CD4-positive, alpha-beta T cell (primary cell): Measurements from ENCODE around the gene RSPH9. TPM values are rescaled to one million over a fixed set of nuclear protein-coding genes. Genes with fewer than 3 reads are reported as not detected.

Experiments
- ATAC-seq: fragments of 200-7000 bp; cut with Tn5 transposase; one replicate; pipeline ENCODE4 v1.10.0; 2022; ENCODE audit warnings: mild to moderate bottlenecking; ENCODE audit not compliant: poor library complexity
- CTCF ChIA-PET: fragments of 350-600 bp; sonication (Branson Sonifier 250); formaldehyde crosslinking; loops from one replicate; lab custom pipeline; 2021; ENCODE audit warnings: antibody characterized with exemption, inconsistent platforms; lab: Charles Lee
- POLR2A ChIA-PET: fragments of 350-600 bp; sonication (Branson Sonifier 250); formaldehyde crosslinking; loops from one replicate; lab custom pipeline; 2021; ENCODE audit warnings: antibody characterized with exemption, inconsistent platforms; lab: Charles Lee
- DNase-seq, 14 experiments: peaks; one replicate each; pipeline ENCODE4 v3.0.0-alpha.2; 2013 to 2020; ENCODE audit warnings: mixed read lengths in 2 of 14
- H3K27ac ChIP-seq, 2 donors: one replicate each; pipeline versions ENCODE4 v1.5.1 to v1.7.0; 2013; ENCODE audit warnings: low read length in 2 of 2, low read depth in 1 of 2, mild to moderate bottlenecking in 1 of 2
- H3K27me3 ChIP-seq, 2 experiments: 1 replicate in 1 of 2; 2 replicates in 1 of 2; pipeline versions ENCODE4 v1.6.1 to v1.7.0; 2013; ENCODE audit warnings: low read length in 2 of 2, control low read depth in 1 of 2, mild to moderate bottlenecking in 1 of 2, moderate library complexity in 1 of 2; ENCODE audit not compliant: insufficient read depth in 2 of 2, control insufficient read depth in 1 of 2
- H3K36me3 ChIP-seq: one replicate; pipeline ENCODE4 v1.6.1; 2013; ENCODE audit warnings: low read length, control low read depth; ENCODE audit not compliant: insufficient read depth
- H3K4me1 ChIP-seq: one replicate; pipeline ENCODE4 v1.6.1; 2013; ENCODE audit warnings: low read length, control low read depth; ENCODE audit not compliant: insufficient read depth
- H3K4me3 ChIP-seq: one replicate; pipeline ENCODE4 v1.5.1; 2013; ENCODE audit warnings: mild to moderate bottlenecking, low read length, moderate library complexity
- H3K9me3 ChIP-seq, 2 experiments: 1 replicate in 1 of 2; 2 replicates in 1 of 2; pipeline versions ENCODE4 v1.6.1 to v1.7.0; 2013; ENCODE audit warnings: low read length in 2 of 2, mild to moderate bottlenecking in 2 of 2, control low read depth in 1 of 2, moderate library complexity in 1 of 2; ENCODE audit not compliant: control insufficient read depth in 1 of 2, insufficient read depth in 1 of 2
- H3K27ac Mint-ChIP-seq: one replicate; pipeline ENCODE4 v1.8.0; 2020; ENCODE audit warnings: mixed read lengths
- H3K27me3 Mint-ChIP-seq: one replicate; pipeline ENCODE4 v1.8.0; 2021; ENCODE audit warnings: mixed read lengths
- H3K36me3 Mint-ChIP-seq: one replicate; pipeline ENCODE4 v1.8.0; 2021; ENCODE audit warnings: low read depth, mixed read lengths
- H3K4me1 Mint-ChIP-seq: one replicate; pipeline ENCODE4 v1.8.0; 2021; ENCODE audit warnings: low read depth, mixed read lengths
- H3K4me3 Mint-ChIP-seq: one replicate; pipeline ENCODE4 v1.8.0; 2020; ENCODE audit warnings: mild to moderate bottlenecking, mixed read lengths
- H3K9me3 Mint-ChIP-seq: one replicate; pipeline ENCODE4 v1.8.0; 2020; ENCODE audit warnings: mixed read lengths
- CTCF ChIP-seq: fragments of 200-600 bp; IDR thresholded peaks from one replicate; pipeline ENCODE4 v1.8.0; 2022; ENCODE audit warnings: antibody characterized with exemption, mild to moderate bottlenecking
- intact Hi-C, 2 experiments: fragments of 100-400 bp; cut with DNase I in 1 of 2; cut with micrococcal nuclease in 1 of 2; formaldehyde crosslinking; loops; one replicate each; pipeline versions ENCODE4 v1.15.1 to v1.9.0; 2023 to 2025; cut with DNase I, micrococcal nuclease
- total RNA-seq, 174 experiments: library from RNA in 2 of 174; stranded (reverse) in 2 of 174; gene quantifications; one replicate each; pipeline ENCODE4 v1.2.3 and lab custom pipeline; 2021 to 2026

RSPH9 gene
- total RNA-seq, 2 experiments from 2014 or later, result not detected

GRCh38 chr6:43695215-43695966 is 50.6 kb downstream of the RSPH9 start:
- no peak for DNase-seq
- ChIA-PET POLR2A (no interaction called here), CTCF (no interaction called here)
- no peak overlapping the region for H3K27ac Mint-ChIP-seq
- H3K27ac ChIP-seq, result no peak overlapping the region
- H3K36me3 ChIP-seq, result no peaks in the 10 kb centered on the region
- H3K27me3 ChIP-seq, result peaks cover 0 to 2% of the 10 kb centered on the region in 2 experiments
- no peak overlapping the region for H3K4me3 Mint-ChIP-seq
- H3K36me3 Mint-ChIP-seq, result no peaks in the 10 kb centered on the region
- peaks cover 20% of the 10 kb centered on the region for H3K27me3 Mint-ChIP-seq
- no peak overlapping the region for H3K4me3 ChIP-seq
- no peaks in the 10 kb centered on the region for H3K4me1 ChIP-seq
- intact Hi-C loops, result no loop called here
- TF ChIP-seq CTCF, result no peak
- no peaks in the 10 kb centered on the region for H3K9me3 ChIP-seq
- no peak for ATAC-seq
- no peaks in the 10 kb centered on the region for H3K4me1 Mint-ChIP-seq
- no peaks in the 10 kb centered on the region for H3K9me3 Mint-ChIP-seq

- Mint-ChIP-seq H3K27ac (no peak overlapping the region), H3K9me3 (no peaks in the 10 kb centered on the region), H3K4me1 (no peaks in the 10 kb centered on the region), H3K27me3 (peaks cover 20% of the 10 kb centered on the region), H3K36me3 (no peaks in the 10 kb centered on the region), H3K4me3 (no peak overlapping the region)
- ATAC-seq, result no peak
- no peaks in the 10 kb centered on the region for H3K9me3 ChIP-seq
- no peak for TF ChIP-seq CTCF
- ChIA-PET CTCF (no interaction called here), POLR2A (no interaction called here)
- H3K4me1 ChIP-seq, result no peaks in the 10 kb centered on the region
- no peak overlapping the region for H3K27ac ChIP-seq
- intact Hi-C loops, result no loop called here
- DNase-seq, result no peak
- H3K36me3 ChIP-seq, result no peaks in the 10 kb centered on the region
- H3K4me3 ChIP-seq, result no peak overlapping the region
- peaks cover 0 to 2% of the 10 kb centered on the region in 2 experiments for H3K27me3 ChIP-seq
Measured at GRCh38 chr6:43695967-43696291, 51.1 kb downstream of the RSPH9 start.

GRCh38 chr6:43697421-43697820 is 52.6 kb downstream of the RSPH9 start:
- TF ChIP-seq CTCF, result no peak
- H3K4me1 ChIP-seq, result no peaks in the 10 kb centered on the region
- Mint-ChIP-seq H3K27ac (no peak overlapping the region), H3K27me3 (peaks cover 33% of the 10 kb centered on the region), H3K9me3 (no peaks in the 10 kb centered on the region), H3K36me3 (no peaks in the 10 kb centered on the region), H3K4me3 (no peak overlapping the region), H3K4me1 (no peaks in the 10 kb centered on the region)
- peaks cover 0 to 9% of the 10 kb centered on the region in 2 experiments for H3K27me3 ChIP-seq
- CTCF ChIA-PET, result no interaction called here
- POLR2A ChIA-PET, result interaction anchor here (0.7 kb wide), 1 partner anchor 361 kb away, joined by 3 read pairs; no protein-coding TSS in a partner anchor
- no peaks in the 10 kb centered on the region for H3K36me3 ChIP-seq
- ATAC-seq (no peak), DNase-seq (no peak)
- intact Hi-C loops, result no loop called here
- H3K27ac ChIP-seq, result no peak overlapping the region
- H3K9me3 ChIP-seq, result no peaks in the 10 kb centered on the region
- no peak overlapping the region for H3K4me3 ChIP-seq
